Loucy (cell line): ENCODE results near the gene IRX5.

Experiments
- EZH2phosphoT487 ChIP-seq: fragments of 200-600 bp; IDR thresholded peaks from 2 replicates; pipeline ENCODE4 v1.6.1; 2018; ENCODE audit warnings: antibody characterized with exemption, mild to moderate bottlenecking, moderate library complexity, borderline replicate concordance
- TF ChIP-seq, protein P1 (sequence below): fragments of 200-600 bp; sonication (generic); conservative IDR thresholded peaks from 2 replicates; pipeline ENCODE4 v1.5.1; 2014; ENCODE audit warnings: mild to moderate bottlenecking, antibody characterized with exemption, low read length

DNA sequence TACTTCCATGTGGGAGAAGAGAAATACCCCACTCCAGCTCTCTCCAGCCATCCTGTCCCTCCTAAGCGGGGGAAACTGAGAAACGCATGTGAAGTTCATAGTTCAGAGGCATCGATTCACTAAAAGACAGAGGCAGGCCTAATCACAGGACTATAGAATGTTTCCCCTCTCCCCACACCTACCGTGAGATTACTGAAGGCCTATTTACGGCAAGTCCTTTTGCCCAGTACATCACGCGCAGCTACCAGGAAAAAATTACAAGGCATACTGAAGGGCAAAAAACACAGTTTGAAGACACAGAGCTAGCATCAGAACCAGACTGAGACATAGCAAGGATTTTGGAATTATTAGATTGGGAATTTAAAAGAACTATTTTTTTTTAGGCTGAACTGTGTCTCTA, 29.1 kb upstream of the IRX5 start:
- TF ChIP-seq, protein P1, sequence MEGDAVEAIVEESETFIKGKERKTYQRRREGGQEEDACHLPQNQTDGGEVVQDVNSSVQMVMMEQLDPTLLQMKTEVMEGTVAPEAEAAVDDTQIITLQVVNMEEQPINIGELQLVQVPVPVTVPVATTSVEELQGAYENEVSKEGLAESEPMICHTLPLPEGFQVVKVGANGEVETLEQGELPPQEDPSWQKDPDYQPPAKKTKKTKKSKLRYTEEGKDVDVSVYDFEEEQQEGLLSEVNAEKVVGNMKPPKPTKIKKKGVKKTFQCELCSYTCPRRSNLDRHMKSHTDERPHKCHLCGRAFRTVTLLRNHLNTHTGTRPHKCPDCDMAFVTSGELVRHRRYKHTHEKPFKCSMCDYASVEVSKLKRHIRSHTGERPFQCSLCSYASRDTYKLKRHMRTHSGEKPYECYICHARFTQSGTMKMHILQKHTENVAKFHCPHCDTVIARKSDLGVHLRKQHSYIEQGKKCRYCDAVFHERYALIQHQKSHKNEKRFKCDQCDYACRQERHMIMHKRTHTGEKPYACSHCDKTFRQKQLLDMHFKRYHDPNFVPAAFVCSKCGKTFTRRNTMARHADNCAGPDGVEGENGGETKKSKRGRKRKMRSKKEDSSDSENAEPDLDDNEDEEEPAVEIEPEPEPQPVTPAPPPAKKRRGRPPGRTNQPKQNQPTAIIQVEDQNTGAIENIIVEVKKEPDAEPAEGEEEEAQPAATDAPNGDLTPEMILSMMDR: no peak
- no peak for TF ChIP-seq EZH2phosphoT487
